Smooth muscle cell of the coronary artery (primary cell): ENCODE measurements around the gene TBC1D3I. TPM values are rescaled to one million over a fixed set of nuclear protein-coding genes. Genes with fewer than 3 reads are reported as not detected.

Experiments
- total RNA-seq: library from RNA; depleted of rRNA; stranded (reverse); fragments of >200 nt; gene quantifications from 2 replicates; pipeline ENCODE4 v1.2.3, GENCODE V29; 2014; ENCODE audit warnings: low replicate concordance

TBC1D3I gene
- 0.08 TPM in 1 of 2 replicates, not detected in the other for total RNA-seq

DNA sequence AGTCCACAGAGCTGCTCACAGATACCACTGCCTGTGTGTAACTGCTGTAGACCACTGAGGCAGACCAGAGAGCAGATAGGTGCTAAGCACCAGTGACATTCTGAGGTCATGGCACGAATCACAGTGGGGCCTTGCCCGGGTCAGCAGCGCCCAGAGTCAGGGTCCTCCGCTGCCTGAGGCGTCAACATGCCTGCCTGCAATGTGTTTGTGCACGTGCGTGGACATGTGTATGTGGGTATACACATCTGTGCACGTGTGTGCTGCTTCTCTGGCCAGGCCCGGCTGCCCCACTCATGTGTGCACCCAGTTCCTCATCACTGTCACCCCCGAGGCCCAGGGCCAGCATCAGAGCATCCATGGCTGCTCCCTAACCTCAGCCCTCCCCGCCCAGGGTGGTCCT, at the start of gene TBC1D3I:
TBC1D3I (minus strand) TSS at position 101 of the 400 bp plus-strand sequence. CDS start 1,585 bp downstream, outside the sequence.

DNA sequence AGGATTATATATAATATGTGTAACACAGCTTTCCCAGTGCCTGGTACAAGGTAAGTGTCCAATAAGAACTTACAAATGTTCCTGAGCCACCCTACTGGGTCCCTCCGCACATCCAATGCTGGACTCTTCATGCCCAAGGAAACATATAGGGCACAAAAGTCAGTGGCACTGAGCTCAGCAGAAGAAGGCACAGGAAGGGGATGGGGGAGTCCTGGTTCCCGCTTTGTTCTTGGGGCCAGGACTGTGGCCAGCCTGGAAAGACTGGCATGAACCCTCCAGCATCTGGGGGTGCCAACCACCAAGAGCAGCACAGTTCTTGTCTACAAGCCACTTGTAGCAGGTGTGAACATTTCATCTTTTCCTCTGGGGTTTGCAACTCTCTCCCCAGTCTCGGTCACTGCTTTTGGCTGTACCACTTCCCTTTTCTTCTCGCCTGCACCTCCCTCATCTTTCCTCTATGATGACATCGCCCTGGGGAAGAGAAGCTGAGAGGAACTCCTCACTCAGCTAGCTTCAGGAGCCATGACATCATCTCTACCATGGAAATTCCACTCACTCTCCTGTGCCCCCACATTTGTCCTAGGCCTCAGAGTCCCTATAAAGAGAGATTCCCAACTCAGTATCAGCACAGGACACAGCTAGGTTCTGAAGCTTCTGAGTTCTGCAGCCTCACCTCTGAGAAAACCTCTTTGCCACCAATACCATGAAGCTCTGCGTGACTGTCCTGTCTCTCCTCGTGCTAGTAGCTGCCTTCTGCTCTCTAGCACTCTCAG, 53.7 kb downstream of the TBC1D3I start, which contains the start of gene CCL4L2:
CCL4L2 (plus strand) TSS at position 625 of the 773 bp plus-strand sequence.

Other genes with a start within 250 kb of the TBC1D3I start
- gene CCL23, start 246.6 kb downstream of the TBC1D3I start, total RNA-seq: not detected in 2 replicates
- not detected in 2 replicates for gene CCL18, start 200.3 kb downstream of the TBC1D3I start, total RNA-seq
- gene CCL3, start 174.4 kb downstream of the TBC1D3I start, total RNA-seq: not detected in 2 replicates
- not detected in 2 replicates for gene CCL4, start 160.7 kb downstream of the TBC1D3I start, total RNA-seq
- 0.75 and 1.8 TPM in 2 replicates for gene TBC1D3B, start 87.9 kb downstream of the TBC1D3I start, total RNA-seq
- not detected in 2 replicates for gene CCL3L1, start 67.8 kb downstream of the TBC1D3I start, total RNA-seq
- not detected in 2 replicates for gene CCL4L2, start 53.5 kb downstream of the TBC1D3I start, total RNA-seq
- not detected in 2 replicates for gene TBC1D3G, start 59.3 kb upstream of the TBC1D3I start, total RNA-seq
- gene TBC1D3H, start 123.9 kb upstream of the TBC1D3I start, total RNA-seq: not detected in 2 replicates
- gene ZNHIT3, start 222.1 kb upstream of the TBC1D3I start, total RNA-seq: 24.5 and 31.7 TPM in 2 replicates